Femur (tissue), 1 donor: Measurements from ENCODE around the gene TBC1D2.

Source experiments
- DNase-seq: peaks from one replicate; pipeline ENCODE4 v3.0.0-alpha.2; 2017

TBC1D2 gene

GRCh38 chr9:98157372-98157771, 98.1 kb downstream of the TBC1D2 start:
- no peak for DNase-seq

DNA sequence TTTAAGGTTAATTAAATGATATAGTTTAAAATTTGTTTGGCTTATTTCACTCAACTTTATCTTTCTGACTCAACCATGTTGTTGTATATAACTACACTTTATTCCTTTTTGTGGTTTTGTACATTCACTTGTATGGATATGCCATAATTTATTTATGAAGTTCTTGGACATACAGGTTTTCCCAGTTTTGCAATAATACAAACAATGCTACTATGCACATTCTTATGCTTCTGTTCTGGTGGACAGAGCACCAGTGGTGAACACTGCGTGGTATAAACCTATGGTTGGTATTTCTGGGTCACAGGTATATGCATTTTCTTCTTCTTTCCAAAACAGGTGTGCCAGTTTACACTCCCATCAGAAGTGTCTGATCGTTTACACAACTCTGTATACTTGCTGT, 100.8 kb downstream of the TBC1D2 start:
- no peak for DNase-seq

DNA sequence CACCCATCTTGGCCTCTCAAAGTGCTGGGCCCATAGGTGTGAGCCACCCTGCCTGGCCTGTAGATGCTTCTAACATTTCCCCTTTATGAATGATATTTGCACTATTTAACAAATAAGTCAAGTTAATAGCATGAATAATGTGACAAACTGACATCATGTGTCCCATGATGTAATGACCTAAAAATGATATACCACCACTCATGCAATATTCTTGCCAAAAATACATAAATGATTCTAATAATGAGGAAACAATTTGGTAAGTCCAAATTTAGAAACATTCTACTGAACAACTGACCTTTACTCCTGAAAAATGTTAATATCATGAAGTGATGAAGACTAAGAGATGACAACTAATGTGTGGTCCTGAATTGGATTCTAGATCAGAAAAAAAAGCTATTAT, 102.9 kb downstream of the TBC1D2 start:
- DNase-seq, result no peak

DNA sequence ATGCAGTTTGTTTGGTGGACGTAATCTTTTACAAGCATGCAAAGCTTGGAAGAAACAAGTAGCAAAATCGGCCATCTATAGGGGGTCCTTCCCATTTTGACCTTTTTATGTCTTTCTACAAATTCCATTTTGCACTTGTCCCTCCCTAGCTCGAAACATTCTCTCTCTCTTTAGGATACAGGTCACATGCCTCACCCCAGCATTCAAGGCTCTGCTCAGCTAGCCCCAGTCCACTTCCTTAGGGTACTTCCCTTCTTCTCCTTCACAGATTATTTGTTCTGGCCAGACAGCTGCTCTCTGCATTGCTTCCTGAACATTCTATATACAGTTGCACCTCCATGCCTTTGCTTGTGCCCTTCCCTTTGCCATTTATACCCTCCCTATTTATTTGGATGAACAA, 104.7 kb downstream of the TBC1D2 start:
- DNase-seq, result no peak

- DNase-seq, result no peak
These were observed 105.3 kb downstream of the TBC1D2 start for GRCh38 chr9:98150164-98150563.

GRCh38 chr9:98149422-98149821, 106.0 kb downstream of the TBC1D2 start:
- DNase-seq, result no peak
